ENCODE measurements around the gene IGDCC3.

GRCh38 chr15:65375871-65376607 lies 1.8 kb downstream of the IGDCC3 start:
- TF ChIP-seq ATF3 (CRISPR knock-in tag; conservative IDR thresholded peaks at IDR 0.05), result no peak
- no peak for TF ChIP-seq CTCF (IDR thresholded peaks at IDR 0.05)
- no peak for TF ChIP-seq FOXP4 (CRISPR knock-in tag; IDR thresholded peaks at IDR 0.05)
- TF ChIP-seq NR2C2 (CRISPR knock-in tag; IDR thresholded peaks at IDR 0.05), result no peak
- TF ChIP-seq ATF1 (CRISPR knock-in tag; IDR thresholded peaks at IDR 0.05), result no peak
